ENCODE measurements around the gene VPS13D.
"Not testable (repeated sequence)": the region's sequence is repeated elsewhere in the genome, so short reads cannot be mapped to it uniquely, and the experiment has no call there.

The VPS13D gene

DNA sequence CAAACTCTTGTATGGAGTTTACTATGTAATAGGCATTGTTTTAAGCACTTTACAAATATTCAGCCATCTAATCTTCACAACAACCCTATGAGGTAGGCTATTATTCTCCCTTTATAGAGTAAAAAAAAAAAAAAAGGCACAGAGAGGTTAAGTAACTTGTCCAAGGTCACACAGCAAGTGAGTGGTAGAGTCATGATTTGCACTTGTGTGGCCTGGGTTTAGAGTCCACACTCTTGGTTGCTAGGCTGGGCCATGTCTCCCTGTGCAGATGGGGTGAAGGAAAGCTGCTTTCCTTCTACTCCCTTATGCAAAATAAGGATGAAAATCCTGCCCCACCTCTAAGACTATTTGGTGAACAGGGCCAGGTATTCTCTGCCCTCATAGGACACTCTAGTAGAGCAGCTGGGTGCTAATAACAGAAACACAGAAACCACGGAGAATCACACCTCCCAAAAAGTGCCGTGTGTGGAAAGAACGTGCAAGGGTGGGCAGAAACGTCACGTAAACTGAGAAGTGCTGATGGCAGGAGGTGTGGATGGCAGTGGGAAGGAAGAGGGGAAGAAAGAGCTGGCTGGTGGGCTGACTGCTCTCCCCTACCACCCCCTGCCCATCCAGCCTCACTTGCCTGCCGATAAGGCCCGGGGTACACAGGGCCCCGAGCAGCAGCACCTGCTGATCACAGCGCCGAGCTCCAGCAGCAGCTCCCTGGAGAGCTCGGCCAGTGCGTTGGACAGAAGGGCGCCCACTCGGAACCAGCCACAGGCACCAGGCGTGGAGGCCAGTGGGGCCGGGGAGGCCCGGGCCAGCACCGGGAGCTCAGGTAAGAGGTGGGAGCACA lies 28.3 kb upstream of the VPS13D start:
- no peak for DNase-seq (ENCODE audit: low spot score)

DNA sequence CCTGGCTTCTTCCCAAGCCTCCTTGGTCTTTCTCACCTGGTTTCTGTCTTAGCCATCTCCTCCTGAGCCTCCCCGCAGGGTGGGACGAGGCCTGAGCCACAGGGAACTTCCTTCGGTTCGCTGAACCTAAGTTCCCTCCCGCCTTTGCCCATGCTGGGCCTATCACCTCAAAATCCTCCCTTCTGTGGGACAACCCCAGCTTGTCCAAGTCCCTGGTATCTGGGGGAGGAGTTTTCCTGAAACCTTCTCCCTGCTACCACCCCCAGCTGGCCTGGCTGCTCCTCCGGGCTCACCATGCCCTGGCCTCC lies 27.7 kb upstream of the VPS13D start:
- no peak for DNase-seq (ENCODE audit: low spot score)

DNA sequence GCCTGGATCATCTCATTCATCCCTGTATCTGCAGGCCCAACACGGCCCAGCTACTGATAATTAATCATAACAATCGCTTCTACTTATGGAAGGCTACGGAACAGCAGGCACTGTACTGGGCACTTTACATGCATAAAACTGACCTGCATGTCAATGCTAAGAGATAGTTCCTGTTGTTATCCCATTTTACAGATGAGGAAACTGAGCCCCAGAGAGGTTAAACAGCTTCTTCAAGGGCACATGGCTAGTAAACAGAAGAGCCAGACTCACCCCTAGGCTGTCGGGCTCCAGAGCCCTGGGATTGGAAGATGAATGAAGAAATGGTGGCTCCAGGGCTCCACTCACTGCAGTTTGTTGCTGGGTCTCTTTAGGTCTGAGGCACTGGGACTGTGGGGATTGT lies 27.3 kb upstream of the VPS13D start:
- DNase-seq (ENCODE audit: low spot score) = no peak

GRCh38 chr1:12203216-12204007 lies 26.4 kb upstream of the VPS13D start:
- no peak for DNase-seq (ENCODE audit: low spot score)

GRCh38 chr1:12204140-12204539 lies 25.7 kb upstream of the VPS13D start:
- DNase-seq (ENCODE audit: low spot score) = no peak

- no peak for DNase-seq (ENCODE audit: low spot score)
These were observed 24.8 kb upstream of the VPS13D start for GRCh38 chr1:12204754-12205658.

GRCh38 chr1:12206238-12206637 lies 23.6 kb upstream of the VPS13D start:
- DNase-seq (ENCODE audit: low spot score) = no peak

DNA sequence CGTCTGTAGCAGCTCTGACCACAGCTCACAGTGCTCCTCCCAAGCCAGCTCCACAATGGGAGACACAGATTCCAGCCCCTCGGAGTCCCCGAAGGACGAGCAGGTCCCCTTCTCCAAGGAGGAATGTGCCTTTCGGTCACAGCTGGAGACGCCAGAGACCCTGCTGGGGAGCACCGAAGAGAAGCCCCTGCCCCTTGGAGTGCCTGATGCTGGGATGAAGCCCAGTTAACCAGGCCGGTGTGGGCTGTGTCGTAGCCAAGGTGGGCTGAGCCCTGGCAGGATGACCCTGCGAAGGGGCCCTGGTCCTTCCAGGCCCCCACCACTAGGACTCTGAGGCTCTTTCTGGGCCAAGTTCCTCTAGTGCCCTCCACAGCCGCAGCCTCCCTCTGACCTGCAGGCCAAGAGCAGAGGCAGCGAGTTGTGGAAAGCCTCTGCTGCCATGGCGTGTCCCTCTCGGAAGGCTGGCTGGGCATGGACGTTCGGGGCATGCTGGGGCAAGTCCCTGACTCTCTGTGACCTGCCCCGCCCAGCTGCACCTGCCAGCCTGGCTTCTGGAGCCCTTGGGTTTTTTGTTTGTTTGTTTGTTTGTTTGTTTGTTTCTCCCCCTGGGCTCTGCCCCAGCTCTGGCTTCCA lies 22.9 kb upstream of the VPS13D start:
- DNase-seq (ENCODE audit: low spot score) = no peak

GRCh38 chr1:12208271-12208670 lies 21.6 kb upstream of the VPS13D start:
- no peak for DNase-seq (ENCODE audit: low spot score)

GRCh38 chr1:12208764-12209494 lies 20.9 kb upstream of the VPS13D start:
- DNase-seq (ENCODE audit: low spot score) = peak; percentile 86

DNA sequence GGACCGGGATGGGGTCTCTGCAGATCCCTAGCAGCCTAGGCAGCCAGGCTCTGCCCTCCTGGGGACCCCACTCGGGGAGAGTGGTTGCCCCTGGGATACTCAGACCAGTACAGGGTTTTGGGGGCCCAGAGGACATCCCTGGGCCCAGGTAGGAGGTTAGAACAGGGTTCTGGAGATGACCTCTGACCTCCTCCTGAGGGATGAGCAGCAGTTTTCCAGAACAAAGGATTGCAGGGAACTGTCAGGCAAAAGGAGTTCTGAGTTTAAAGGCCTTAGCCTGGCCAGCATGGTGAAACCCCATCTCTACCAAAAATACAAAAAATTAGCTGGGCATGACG lies 20.4 kb upstream of the VPS13D start:
- no peak for DNase-seq (ENCODE audit: low spot score)

DNA sequence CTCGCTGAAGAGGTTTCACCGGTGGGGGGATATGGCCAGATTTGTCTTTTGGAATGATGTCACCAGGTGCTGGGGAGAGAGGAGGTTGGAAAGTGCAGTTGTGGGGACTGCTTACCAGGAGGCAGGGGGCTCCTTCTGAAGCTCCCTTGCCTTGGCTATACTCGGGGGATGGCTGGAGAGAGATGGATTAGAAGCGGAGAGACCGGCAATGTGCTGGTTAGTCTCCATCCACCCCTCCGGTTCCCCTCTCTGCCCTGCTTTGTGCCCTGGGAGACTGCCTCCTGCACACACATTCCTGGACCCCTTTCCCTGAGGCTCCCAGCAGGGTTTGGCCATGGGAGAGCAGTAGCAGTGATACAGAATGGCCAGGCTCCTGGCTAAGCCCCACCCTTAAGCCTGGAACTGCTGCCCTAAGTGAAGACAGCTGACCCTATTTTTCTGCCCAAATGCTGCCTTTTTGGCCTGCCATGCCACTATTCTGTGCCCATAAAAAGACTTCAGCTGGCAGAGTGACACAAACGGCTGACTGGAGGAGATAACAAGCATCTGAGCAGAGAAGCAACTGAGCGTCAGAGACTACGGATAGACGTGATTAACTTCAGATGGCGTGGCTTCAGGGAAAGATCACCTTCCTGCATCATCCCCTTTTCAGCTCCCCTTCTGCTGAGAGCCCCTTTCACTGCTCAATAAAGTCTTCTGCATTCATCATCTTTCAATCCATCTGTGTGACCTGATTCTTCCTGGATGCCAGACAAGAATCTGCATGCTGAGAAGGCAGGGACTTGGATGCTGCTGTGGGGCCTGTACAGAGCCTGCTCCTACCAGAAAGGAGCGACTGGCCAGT lies 14.5 kb upstream of the VPS13D start:
- no peak for DNase-seq (ENCODE audit: low spot score)

DNA sequence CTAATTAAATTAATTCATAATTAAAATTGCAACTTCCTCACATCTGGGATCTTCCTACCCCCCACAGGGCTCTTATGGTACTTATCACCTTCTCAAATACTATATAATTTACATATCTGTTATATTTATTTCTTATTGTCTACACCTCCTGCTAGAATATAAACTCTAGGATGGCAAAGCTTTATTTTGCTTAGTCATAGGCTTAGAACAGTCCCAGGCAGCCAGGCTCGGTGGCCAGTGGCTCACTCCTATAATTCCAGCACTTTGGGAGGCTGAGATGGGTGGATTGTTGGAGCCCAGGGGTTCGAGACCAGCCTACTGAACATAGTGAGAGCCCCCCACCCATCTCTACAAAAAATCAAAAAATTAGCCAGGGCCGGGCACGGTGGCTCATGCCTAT lies 10.0 kb upstream of the VPS13D start:
- DNase-seq (ENCODE audit: low spot score) = no peak

DNA sequence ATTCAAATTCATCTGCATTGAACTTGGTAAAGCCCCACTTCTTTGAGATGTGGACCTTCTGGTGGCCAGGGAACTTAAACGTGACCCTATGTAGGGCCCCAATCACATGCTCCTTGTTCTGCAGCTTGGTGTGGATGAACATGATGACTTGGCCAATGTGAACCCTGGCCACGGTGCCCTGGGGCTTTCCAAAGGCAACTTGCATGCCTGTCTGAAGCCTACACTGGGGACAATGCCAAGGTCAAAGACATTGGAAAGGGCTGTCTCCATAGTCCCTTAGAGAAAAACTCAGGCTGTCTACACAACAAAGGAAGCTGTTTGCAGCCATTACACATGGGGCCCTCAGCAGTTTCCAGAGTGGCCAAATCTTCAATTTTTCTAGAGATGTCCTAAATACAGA lies 8.9 kb upstream of the VPS13D start:
- no peak for DNase-seq (ENCODE audit: low spot score)

- not testable (repeated sequence) for DNase-seq (ENCODE audit: low spot score)
These were observed 7.1 kb upstream of the VPS13D start for GRCh38 chr1:12222700-12223099.

- DNase-seq (ENCODE audit: low spot score) = not testable (repeated sequence)
These were observed 5.7 kb upstream of the VPS13D start for GRCh38 chr1:12224092-12224491.

DNA sequence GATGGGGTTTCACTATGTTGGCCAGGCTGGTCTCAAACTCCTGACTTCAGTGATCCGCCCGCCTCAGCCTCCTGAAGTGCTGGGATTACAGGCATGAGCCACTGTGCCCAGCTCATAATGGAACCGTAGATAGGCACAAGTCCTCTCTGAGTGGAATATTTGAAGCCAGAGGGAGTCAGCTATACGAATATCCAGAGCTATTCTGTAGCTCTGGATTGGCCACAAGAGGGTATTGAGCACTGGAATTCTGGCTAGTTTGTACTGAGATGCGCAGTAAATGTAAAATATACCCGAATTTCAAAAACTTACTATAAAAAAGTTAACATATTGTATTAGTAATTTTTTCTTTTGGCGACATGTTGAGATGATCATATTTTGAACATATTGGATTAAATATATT lies 851 bp upstream of the VPS13D start:
- no peak for DNase-seq (ENCODE audit: low spot score)

DNA sequence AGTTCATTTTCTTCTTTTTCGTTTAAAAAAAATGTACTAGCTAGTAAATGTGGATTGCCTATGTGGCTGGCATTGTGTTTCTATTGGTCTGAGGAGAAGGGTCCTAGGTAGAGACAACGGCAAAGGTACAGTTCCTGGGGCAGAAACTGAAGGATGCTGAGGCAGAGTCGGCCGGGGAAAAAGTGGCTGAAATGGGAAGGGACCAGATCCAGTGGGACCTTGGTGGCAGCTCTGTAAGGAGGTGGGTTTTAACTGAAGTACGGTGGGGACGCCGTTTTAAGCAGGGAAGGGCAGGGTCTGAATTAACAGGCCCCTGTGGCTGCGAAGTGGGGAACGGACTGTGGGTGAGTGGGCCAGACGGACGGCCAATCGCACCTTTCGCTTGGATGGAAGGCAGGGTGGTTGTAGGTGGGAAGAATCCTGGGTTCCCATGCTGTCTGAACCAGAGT lies 420 bp upstream of the VPS13D start:
- DNase-seq (ENCODE audit: low spot score) = no peak

DNA sequence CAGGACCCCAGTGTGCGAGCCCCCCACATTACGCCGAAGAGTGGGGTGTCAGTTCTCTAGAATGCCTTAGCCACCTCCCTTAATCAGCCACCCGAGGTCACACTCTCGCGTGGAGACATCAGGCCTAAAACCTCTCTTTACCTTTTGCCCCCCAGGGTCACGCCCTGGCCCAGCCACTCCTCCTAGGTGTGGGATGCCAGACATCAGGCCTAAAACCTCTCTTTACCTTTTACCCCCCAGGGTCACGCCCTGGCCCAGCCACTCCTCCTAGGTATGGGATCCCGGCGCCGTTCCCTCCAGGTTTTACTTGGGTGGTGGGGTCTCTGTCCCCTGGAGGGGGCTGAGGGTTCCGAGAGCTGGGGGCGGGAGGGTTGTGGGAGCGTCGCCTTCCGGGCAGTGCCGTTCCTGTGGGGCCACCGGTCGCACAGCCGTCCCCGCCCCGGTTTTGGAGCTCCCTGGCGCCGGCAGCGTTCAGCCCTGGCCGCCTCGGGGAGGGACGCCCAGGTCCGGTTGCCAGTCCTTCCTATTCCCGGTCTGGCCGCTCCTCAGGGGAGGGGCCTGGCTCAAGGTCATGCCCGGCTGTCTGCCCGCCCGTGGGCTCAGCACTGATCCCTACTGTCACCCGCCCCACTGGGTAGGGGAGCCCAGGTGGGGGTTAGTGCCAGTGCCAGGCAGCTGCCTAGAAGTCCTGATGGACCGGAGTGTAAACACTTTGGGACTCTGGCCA lies 882 bp downstream of the VPS13D start:
- peak; percentile 38 for DNase-seq (ENCODE audit: low spot score)

DNA sequence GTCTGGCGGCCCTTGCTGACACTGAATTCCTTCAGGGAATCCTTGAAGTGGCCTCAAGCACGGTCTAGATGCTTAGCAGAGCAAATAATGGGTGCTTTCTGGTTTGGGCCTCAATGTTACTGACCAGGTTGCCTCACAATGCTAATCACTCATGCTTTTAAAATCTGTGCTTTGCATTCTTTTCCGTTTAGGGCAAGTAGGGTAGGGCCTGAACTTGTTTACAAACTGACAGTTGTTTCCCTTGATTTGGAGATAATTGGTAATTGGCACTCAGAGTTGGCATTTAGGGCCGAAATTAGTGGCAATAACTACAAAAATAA lies 1.4 kb downstream of the VPS13D start:
- no peak for DNase-seq (ENCODE audit: low spot score)
